PC-3 (cell line): Measurements from ENCODE around the gene LRRC4B.

ENCODE experiments used
- EZH2 ChIP-seq: fragments of 300-600 bp; sonication (generic); IDR thresholded peaks from one replicate; pipeline ENCODE4 v1.6.1; 2017; ENCODE audit warnings: antibody characterized with exemption, mild to moderate bottlenecking, low read length; ENCODE audit not compliant: unreplicated experiment
- EZH2phosphoT487 ChIP-seq: fragments of 300-600 bp; sonication (generic); IDR thresholded peaks from 2 replicates; pipeline ENCODE4 v1.6.1; 2018; ENCODE audit warnings: mild to moderate bottlenecking, antibody characterized with exemption, low read length, borderline replicate concordance
- TF ChIP-seq, protein P1 (sequence below): fragments of 300-600 bp; sonication (generic); conservative IDR thresholded peaks from 2 replicates; pipeline ENCODE4 v1.5.1; 2017; ENCODE audit warnings: antibody characterized with exemption, low read depth, mild to moderate bottlenecking, low read length

DNA sequence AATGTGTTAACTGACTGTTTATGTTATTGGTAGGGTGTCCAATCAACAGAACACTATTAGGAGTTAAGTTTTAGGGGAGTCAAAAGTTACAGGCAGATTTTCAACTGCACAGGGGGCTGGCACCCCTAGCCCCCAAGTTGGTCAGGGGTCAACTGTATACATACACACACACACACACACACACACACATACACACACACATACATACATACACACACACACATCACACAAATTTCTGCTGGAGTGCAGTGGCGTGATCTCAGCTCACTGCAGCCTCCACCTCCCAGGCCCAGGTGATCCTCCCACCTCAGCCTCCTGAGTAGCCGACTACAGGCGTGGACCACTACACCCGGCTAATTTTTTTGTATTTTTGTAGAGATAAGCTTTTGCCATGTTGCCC, 10.2 kb downstream of the LRRC4B start:
- TF ChIP-seq, protein P1, sequence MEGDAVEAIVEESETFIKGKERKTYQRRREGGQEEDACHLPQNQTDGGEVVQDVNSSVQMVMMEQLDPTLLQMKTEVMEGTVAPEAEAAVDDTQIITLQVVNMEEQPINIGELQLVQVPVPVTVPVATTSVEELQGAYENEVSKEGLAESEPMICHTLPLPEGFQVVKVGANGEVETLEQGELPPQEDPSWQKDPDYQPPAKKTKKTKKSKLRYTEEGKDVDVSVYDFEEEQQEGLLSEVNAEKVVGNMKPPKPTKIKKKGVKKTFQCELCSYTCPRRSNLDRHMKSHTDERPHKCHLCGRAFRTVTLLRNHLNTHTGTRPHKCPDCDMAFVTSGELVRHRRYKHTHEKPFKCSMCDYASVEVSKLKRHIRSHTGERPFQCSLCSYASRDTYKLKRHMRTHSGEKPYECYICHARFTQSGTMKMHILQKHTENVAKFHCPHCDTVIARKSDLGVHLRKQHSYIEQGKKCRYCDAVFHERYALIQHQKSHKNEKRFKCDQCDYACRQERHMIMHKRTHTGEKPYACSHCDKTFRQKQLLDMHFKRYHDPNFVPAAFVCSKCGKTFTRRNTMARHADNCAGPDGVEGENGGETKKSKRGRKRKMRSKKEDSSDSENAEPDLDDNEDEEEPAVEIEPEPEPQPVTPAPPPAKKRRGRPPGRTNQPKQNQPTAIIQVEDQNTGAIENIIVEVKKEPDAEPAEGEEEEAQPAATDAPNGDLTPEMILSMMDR = no peak
- no peak for TF ChIP-seq EZH2
- TF ChIP-seq EZH2phosphoT487 = no peak
